ENCODE results near the gene SOCS7. TPM values are rescaled to one million over a fixed set of nuclear protein-coding genes. Genes with fewer than 3 reads are reported as not detected.

SOCS7 gene, protein sequence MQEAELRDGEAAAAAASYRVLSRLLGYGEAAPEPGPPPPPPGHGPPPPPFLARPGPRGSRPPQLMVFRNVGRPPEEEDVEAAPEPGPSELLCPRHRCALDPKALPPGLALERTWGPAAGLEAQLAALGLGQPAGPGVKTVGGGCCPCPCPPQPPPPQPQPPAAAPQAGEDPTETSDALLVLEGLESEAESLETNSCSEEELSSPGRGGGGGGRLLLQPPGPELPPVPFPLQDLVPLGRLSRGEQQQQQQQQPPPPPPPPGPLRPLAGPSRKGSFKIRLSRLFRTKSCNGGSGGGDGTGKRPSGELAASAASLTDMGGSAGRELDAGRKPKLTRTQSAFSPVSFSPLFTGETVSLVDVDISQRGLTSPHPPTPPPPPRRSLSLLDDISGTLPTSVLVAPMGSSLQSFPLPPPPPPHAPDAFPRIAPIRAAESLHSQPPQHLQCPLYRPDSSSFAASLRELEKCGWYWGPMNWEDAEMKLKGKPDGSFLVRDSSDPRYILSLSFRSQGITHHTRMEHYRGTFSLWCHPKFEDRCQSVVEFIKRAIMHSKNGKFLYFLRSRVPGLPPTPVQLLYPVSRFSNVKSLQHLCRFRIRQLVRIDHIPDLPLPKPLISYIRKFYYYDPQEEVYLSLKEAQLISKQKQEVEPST
- total RNA-seq (10 to 100 TPM in 5 of 7 donors, 1 to 10 TPM in 2; 8.7 to 20.2 (median 12.0) TPM), polyA plus RNA-seq (1 to 10 TPM; 1.2 to 4.4 (median 1.2) TPM)
- long read RNA-seq, donor 1, partial matches to known transcripts: 0 of 1 reads
- long read RNA-seq, donor 1, other reads (novel, unspliced or antisense): 0 of 1 reads
- long read RNA-seq, donor 2: 0 reads

GRCh38 chr17:38351412-38352222 is at the start of gene SOCS7:
SOCS7 (plus strand) TSS chr17:38351844; CDS start chr17:38352053, 209 bp downstream.
- Histone ChIP-seq H3K36me3 (no peaks in the 10 kb centered on the region), H3K9me3 (no peaks in the 10 kb centered on the region), H3K4me1 (peaks cover 6 to 59% (median 35%) of the 10 kb centered on the region in 6 donors), H3K4me3 (peak within 1 kb of the TSS; percentile 67 to 95 (median 84)), H3K27me3 (replicated peaks in 1 of 7) (no peaks in the 10 kb centered on the region), H3K27ac (peak within 1 kb of the TSS; percentile 73 to 90 (median 84))
- peak; percentile 98 for DNase-seq
- TF ChIP-seq CTCF (IDR thresholded peaks at IDR 0.05 in 8 of 11, conservative IDR thresholded peaks at IDR 0.05 in 3 of 11) (peak in 2 of 11 experiments; percentile 15 to 30), POLR2AphosphoS5 (IDR thresholded peaks at IDR 0.05) (peak; percentile 88), POLR2A (IDR thresholded peaks at IDR 0.05) (peak in 1 of 3 donors; percentile 20)
- intact Hi-C loops (cut with DNase I; ENCODE audit: low total_unique reads): no loop called here
- 4 to 28% (median 11%) methylated on average over 9 to 83 of the region's 84 CpGs for WGBS, 5 donors

DNA sequence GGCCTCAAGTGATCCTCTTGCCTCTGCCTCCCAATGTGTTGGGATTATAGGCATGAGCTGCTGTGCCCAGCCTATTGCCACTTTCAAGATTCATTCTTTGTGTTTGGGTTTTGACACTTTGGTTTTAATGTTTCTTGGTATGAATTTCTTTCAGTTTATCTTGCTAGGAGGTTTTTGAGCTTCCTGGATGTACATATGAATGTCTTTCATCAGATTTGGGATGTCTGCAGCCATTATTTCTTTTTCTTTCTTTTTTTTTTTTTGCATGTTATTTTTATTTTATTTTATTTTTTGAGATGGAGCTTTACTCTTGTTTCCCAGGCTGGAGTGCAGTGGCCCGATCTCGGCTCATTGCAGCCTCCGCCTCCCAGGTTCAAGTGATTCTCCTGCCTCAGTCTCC is 36.1 kb upstream of the SOCS7 start:
- no peaks in the 10 kb centered on the region for H3K9me3 ChIP-seq
- H3K27me3 ChIP-seq (replicated peaks in 1 of 7): no peaks in the 10 kb centered on the region
- 65 to 90% (median 67%) methylated on average over 3 of the region's 3 CpGs for WGBS, 5 donors
- H3K4me3 ChIP-seq: no peak overlapping the region
- no peak overlapping the region for H3K27ac ChIP-seq
- peaks cover 0 to 90% (median 32%) of the 10 kb centered on the region in 6 donors for H3K36me3 ChIP-seq
- no peak for DNase-seq
- no peak for TF ChIP-seq POLR2A (IDR thresholded peaks at IDR 0.05)
- no peak for TF ChIP-seq CTCF (IDR thresholded peaks at IDR 0.05 in 8 of 11, conservative IDR thresholded peaks at IDR 0.05 in 3 of 11)
- TF ChIP-seq POLR2AphosphoS5 (IDR thresholded peaks at IDR 0.05): no peak
- H3K4me1 ChIP-seq: no peaks in the 10 kb centered on the region
- intact Hi-C loops (cut with DNase I; ENCODE audit: low total_unique reads): no loop called here

- no peak for DNase-seq
- Histone ChIP-seq H3K36me3 (peaks cover 0 to 90% (median 31%) of the 10 kb centered on the region in 6 donors), H3K9me3 (no peaks in the 10 kb centered on the region), H3K4me3 (no peak overlapping the region), H3K27me3 (replicated peaks in 1 of 7) (no peaks in the 10 kb centered on the region), H3K27ac (no peak overlapping the region), H3K4me1 (no peaks in the 10 kb centered on the region)
- 83 to 97% (median 91%) methylated on average over 3 of the region's 3 CpGs for WGBS, 5 donors
- intact Hi-C loops (cut with DNase I; ENCODE audit: low total_unique reads): no loop called here
- no peak for TF ChIP-seq POLR2A (IDR thresholded peaks at IDR 0.05)
- no peak for TF ChIP-seq CTCF (IDR thresholded peaks at IDR 0.05 in 8 of 11, conservative IDR thresholded peaks at IDR 0.05 in 3 of 11)
- no peak for TF ChIP-seq POLR2AphosphoS5 (IDR thresholded peaks at IDR 0.05)
These were observed 34.6 kb upstream of the SOCS7 start for GRCh38 chr17:38317081-38317480.

Data from spleen (tissue), 13 donors.